ENCODE data around the gene GCGR. TPM values are rescaled to one million over a fixed set of nuclear protein-coding genes. Genes with fewer than 3 reads are reported as not detected.

The GCGR gene
- total RNA-seq, 5 donors from 2014 or later (not counting 1 experiment from before 2014, with no cell fraction given) = 0.13 TPM; not detected in 4

GRCh38 chr17:81858170-81858966, 54.4 kb downstream of the GCGR start:
- Mint-ChIP-seq H3K4me3 (peak overlapping the region; percentile 84 to 88 (median 85)), H3K4me1 (peaks cover 26 to 49% (median 40%) of the 10 kb centered on the region in 3 donors), H3K27ac (no peak overlapping the region), H3K27me3 (no peaks in the 10 kb centered on the region), H3K36me3 (peaks cover 20% of the 10 kb centered on the region), H3K9me3 (no peaks in the 10 kb centered on the region)
- ATAC-seq (replicated peaks in 1 of 4) (no peak), DNase-seq (no peak)
- CTCF ChIA-PET = no interaction called here
- H3K36me3 ChIP-seq (ENCODE audit: control insufficient read depth in 2 of 2, extremely low read depth in 1 of 2, insufficient read depth in 1 of 2, low read length in 1 of 2) = peaks cover 15 to 45% of the 10 kb centered on the region in 2 donors
- no peaks in the 10 kb centered on the region for H3K9me3 ChIP-seq
- 88% methylated on average over 27 of the region's 30 CpGs for WGBS (ENCODE audit: insufficient coverage)
- no peak overlapping the region for H3K27ac ChIP-seq (ENCODE audit: low read length)
- H3K4me1 ChIP-seq (ENCODE audit: control insufficient read depth in 1 of 2, extremely low read depth in 1 of 2, insufficient read depth in 2 of 2, low read length in 2 of 2) = peaks cover 10 to 47% of the 10 kb centered on the region in 2 experiments
- POLR2A ChIA-PET = interaction anchor here in 1 of 2 donors (0.7 kb wide), 1 partner anchor 290 kb away, joined by 14 read pairs; no protein-coding TSS in a partner anchor
- H3K4me3 ChIP-seq (ENCODE audit: control insufficient read depth in 1 of 2, extremely low read depth in 1 of 2, low read length in 1 of 2) = no peak overlapping the region
- no peaks in the 10 kb centered on the region for H3K27me3 ChIP-seq (replicated peaks in 1 of 2; ENCODE audit: control insufficient read depth in 2 of 2, extremely low read depth in 1 of 2, insufficient read depth in 2 of 2, low read length in 1 of 2)

DNA sequence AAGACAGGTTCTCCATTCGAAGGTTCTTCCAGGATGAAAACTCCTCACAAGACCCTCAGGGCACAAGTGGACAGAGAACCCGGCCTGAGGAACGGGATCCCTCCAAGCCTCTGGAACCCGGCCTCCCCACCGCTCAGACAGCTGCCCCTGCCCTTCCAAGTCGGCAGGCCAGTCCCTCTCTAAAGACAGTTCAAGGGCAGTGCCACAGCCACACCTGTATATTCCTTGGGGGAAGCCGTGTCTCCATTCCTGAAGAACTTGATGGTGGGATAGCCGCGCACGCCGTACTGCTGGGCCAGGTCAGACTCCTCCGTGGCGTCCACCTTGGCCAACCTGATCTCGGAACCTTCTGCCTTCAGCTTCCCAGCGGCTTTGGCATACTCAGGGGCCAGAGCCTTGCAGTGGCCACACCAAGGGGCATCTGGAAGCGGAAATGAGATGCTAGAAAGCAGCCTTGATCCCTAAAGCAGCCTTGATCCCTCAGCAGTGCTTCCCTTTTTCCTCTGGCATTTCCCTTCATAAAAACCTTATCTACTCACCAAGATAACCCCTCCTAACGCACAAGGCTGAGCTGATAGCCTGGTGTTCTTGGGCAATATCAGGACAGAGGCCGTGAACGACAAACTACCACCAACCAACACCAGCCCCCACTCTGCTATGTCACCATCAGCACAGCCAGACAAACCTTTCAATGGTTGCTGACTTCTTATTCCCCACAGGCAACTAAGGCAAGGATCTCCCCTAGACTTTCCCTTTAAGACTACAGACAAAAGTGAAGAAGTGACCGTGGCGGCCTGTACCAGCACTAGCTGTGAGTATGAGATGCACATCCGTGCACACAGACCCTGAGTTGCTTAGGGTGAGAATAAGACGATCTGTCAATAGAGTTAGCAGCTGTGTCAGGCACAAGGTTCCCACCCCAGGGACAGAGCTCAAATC, 55.3 kb downstream of the GCGR start:
- H3K4me3 Mint-ChIP-seq = peak overlapping the region; percentile 84 to 88 (median 85)
- Histone ChIP-seq H3K36me3 (ENCODE audit: control insufficient read depth in 2 of 2, extremely low read depth in 1 of 2, insufficient read depth in 1 of 2, low read length in 1 of 2) (peaks cover 11 to 43% of the 10 kb centered on the region in 2 donors), H3K9me3 (no peaks in the 10 kb centered on the region), H3K4me3 (ENCODE audit: control insufficient read depth in 1 of 2, extremely low read depth in 1 of 2, low read length in 1 of 2) (peak overlapping the region; percentile 51 to 66), H3K4me1 (ENCODE audit: control insufficient read depth in 1 of 2, extremely low read depth in 1 of 2, insufficient read depth in 2 of 2, low read length in 2 of 2) (peaks cover 10 to 52% of the 10 kb centered on the region in 2 experiments), H3K27me3 (replicated peaks in 1 of 2; ENCODE audit: control insufficient read depth in 2 of 2, extremely low read depth in 1 of 2, insufficient read depth in 2 of 2, low read length in 1 of 2) (no peaks in the 10 kb centered on the region), H3K27ac (ENCODE audit: low read length) (peak overlapping the region; percentile 6)
- no peak for DNase-seq
- peaks cover 18% of the 10 kb centered on the region for H3K36me3 Mint-ChIP-seq
- ChIA-PET CTCF (no interaction called here), POLR2A (interaction anchor here (0.5 kb wide), 2 partner anchors 14 to 26 kb away, joined by 3 to 8 read pairs; partner anchors contain the start of gene MCRIP1 (in 1 of the 2))
- H3K4me1 Mint-ChIP-seq = peaks cover 30 to 53% (median 46%) of the 10 kb centered on the region in 3 donors
- no peaks in the 10 kb centered on the region for H3K27me3 Mint-ChIP-seq
- no peak for ATAC-seq (replicated peaks in 1 of 4)
- 80% methylated on average over 18 of the region's 23 CpGs for WGBS (ENCODE audit: insufficient coverage)
- no peaks in the 10 kb centered on the region for H3K9me3 Mint-ChIP-seq
- peak overlapping the region; percentile 82 to 83 for H3K27ac Mint-ChIP-seq

DNA sequence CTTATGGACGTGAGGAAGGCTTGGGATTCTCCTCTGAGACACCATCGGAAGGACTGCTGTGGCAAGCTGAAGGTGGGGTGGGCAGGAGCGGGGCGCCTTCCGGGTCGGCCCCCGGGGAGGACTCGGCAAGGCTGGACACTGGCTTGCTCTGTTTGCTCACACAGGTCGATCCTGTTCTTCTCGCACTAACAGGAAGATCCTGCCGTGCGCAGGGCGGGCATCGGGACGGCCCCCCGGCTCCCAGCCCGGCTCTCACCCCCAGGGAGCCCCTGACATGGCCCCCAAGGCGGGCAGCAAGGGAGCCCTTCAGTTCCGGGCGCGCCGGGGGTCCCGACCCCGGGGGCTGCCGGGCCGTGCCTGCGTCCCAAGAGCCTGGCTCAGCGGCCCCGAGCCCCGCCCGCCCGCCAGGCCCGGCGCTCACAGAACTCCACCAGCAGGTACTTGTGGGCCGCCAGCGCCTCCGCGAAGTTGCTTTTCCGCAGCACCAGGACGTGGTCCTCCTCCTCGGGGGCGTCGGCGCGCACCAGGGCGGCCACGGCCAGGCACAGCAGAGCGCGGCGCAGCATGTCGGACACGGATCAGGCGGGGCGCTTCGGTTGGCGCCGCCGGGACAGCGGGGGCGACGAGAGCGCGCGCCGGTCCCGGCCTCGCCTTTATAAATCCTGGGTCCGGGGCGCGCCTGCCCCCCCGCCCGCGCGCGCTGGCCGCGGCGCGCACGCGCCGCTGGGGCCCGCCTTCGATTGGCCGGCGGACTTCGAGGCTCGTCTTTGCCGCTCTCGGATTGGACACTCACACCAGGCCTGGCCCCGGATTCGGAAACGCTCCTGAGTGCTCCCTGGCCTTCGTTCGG, 56.2 kb downstream of the GCGR start, which contains the start of gene P4HB:
Gene P4HB, minus strand, starts transcription at position 630 of the 850 bp plus-strand sequence. Its CDS starts 64 bp downstream, at position 566.
- Histone ChIP-seq H3K36me3 (ENCODE audit: control insufficient read depth in 2 of 2, extremely low read depth in 1 of 2, insufficient read depth in 1 of 2, low read length in 1 of 2) (peaks cover 16 to 34% of the 10 kb centered on the region in 2 donors), H3K27me3 (replicated peaks in 1 of 2; ENCODE audit: control insufficient read depth in 2 of 2, extremely low read depth in 1 of 2, insufficient read depth in 2 of 2, low read length in 1 of 2) (no peaks in the 10 kb centered on the region), H3K9me3 (no peaks in the 10 kb centered on the region), H3K4me1 (ENCODE audit: control insufficient read depth in 1 of 2, extremely low read depth in 1 of 2, insufficient read depth in 2 of 2, low read length in 2 of 2) (peaks cover 10 to 52% of the 10 kb centered on the region in 2 experiments), H3K27ac (ENCODE audit: low read length) (peak within 1 kb of the TSS; percentile 92), H3K4me3 (ENCODE audit: control insufficient read depth in 1 of 2, extremely low read depth in 1 of 2, low read length in 1 of 2) (peak within 1 kb of the TSS; percentile 67 to 71)
- DNase-seq (peak in 1 of 35 experiments; percentile 11), ATAC-seq (replicated peaks in 1 of 4) (peak in 3 of 4 experiments; percentile 27 to 29 (median 27))
- CTCF ChIA-PET = no interaction called here
- POLR2A ChIA-PET = interaction anchor here in 1 of 2 donors (0.5 kb wide), 1 partner anchor 13 kb away, joined by 8 read pairs; no protein-coding TSS in a partner anchor
- Mint-ChIP-seq H3K4me3 (peak within 1 kb of the TSS; percentile 84 to 88 (median 85)), H3K4me1 (peaks cover 30 to 53% (median 46%) of the 10 kb centered on the region in 3 donors), H3K27ac (peak within 1 kb of the TSS; percentile 90 to 91), H3K36me3 (peaks cover 18% of the 10 kb centered on the region), H3K9me3 (no peaks in the 10 kb centered on the region), H3K27me3 (no peaks in the 10 kb centered on the region)
- WGBS (ENCODE audit: insufficient coverage) = under 1% methylated on average over 93 of the region's 95 CpGs

DNA sequence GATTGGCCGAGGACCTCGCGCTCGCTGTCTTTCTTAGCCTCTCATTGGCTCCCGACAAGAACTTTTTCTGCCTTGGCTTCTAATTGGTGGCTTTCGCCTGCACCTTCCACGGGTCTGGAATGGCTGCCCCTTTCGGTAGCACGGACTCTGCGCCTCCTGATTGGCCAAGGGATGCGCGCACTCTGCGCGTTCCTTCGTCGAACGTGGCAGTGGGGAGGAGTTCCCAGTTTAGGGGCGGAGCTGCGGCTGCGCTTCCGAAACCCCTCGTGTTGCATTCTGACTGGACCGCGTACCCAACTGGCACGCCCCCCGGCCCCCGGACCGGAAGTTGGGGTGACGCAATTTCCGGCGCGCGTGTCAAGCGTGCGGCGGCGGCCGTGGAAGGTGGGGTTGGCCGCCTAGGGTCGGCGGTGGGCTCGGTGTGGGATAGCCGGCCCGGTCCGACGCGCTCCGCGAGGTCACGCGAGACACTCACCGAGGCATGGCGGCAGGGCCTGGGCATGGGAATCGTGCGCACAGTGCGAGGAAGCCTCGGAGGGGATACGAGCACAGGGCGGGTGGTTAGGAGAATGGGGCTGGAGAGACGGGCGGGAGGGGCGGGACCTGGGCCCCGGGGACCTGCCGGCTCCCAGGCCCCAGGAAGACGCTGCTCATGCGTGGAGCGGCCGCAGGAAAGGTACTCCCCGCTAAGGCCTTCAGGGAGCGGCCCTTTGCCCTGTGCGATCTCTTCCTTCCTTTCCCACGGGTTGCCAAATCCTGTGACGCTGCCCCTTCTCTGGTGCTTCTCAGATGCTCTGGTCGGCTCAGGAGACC, 57.0 kb downstream of the GCGR start:
- no peaks in the 10 kb centered on the region for H3K27me3 ChIP-seq (replicated peaks in 1 of 2; ENCODE audit: control insufficient read depth in 2 of 2, extremely low read depth in 1 of 2, insufficient read depth in 2 of 2, low read length in 1 of 2)
- peaks cover 30 to 56% (median 46%) of the 10 kb centered on the region in 3 donors for H3K4me1 Mint-ChIP-seq
- no peaks in the 10 kb centered on the region for H3K27me3 Mint-ChIP-seq
- H3K27ac Mint-ChIP-seq = peak overlapping the region; percentile 90 to 91
- no peaks in the 10 kb centered on the region for H3K9me3 Mint-ChIP-seq
- POLR2A ChIA-PET = no interaction called here
- peaks cover 13% of the 10 kb centered on the region for H3K36me3 Mint-ChIP-seq
- H3K4me3 ChIP-seq (ENCODE audit: control insufficient read depth in 1 of 2, extremely low read depth in 1 of 2, low read length in 1 of 2) = peak overlapping the region; percentile 67 to 71
- H3K27ac ChIP-seq (ENCODE audit: low read length) = peak overlapping the region; percentile 92
- DNase-seq = peak; percentile 98 to 100 (median 99)
- peaks cover 10 to 50% of the 10 kb centered on the region in 2 experiments for H3K4me1 ChIP-seq (ENCODE audit: control insufficient read depth in 1 of 2, extremely low read depth in 1 of 2, insufficient read depth in 2 of 2, low read length in 2 of 2)
- H3K9me3 ChIP-seq = no peaks in the 10 kb centered on the region
- ATAC-seq (replicated peaks in 1 of 4) = peak; percentile 84 to 90 (median 86)
- H3K36me3 ChIP-seq (ENCODE audit: control insufficient read depth in 2 of 2, extremely low read depth in 1 of 2, insufficient read depth in 1 of 2, low read length in 1 of 2) = peaks cover 12 to 28% of the 10 kb centered on the region in 2 donors
- CTCF ChIA-PET = interaction anchor here (0.7 kb wide), 2 partner anchors 58 to 190 kb away, joined by 3 to 5 read pairs; no protein-coding TSS in a partner anchor
- peak overlapping the region; percentile 84 to 88 (median 85) for H3K4me3 Mint-ChIP-seq
- under 1% methylated on average over 74 of the region's 74 CpGs for WGBS (ENCODE audit: insufficient coverage)

- Histone ChIP-seq H3K4me1 (ENCODE audit: control insufficient read depth in 1 of 2, extremely low read depth in 1 of 2, insufficient read depth in 2 of 2, low read length in 2 of 2) (peaks cover 12 to 62% of the 10 kb centered on the region in 2 experiments), H3K27ac (ENCODE audit: low read length) (peak overlapping the region; percentile 4), H3K4me3 (ENCODE audit: control insufficient read depth in 1 of 2, extremely low read depth in 1 of 2, low read length in 1 of 2) (no peak overlapping the region), H3K9me3 (no peaks in the 10 kb centered on the region), H3K36me3 (ENCODE audit: control insufficient read depth in 2 of 2, extremely low read depth in 1 of 2, insufficient read depth in 1 of 2, low read length in 1 of 2) (peaks cover 10 to 29% of the 10 kb centered on the region in 2 donors), H3K27me3 (replicated peaks in 1 of 2; ENCODE audit: control insufficient read depth in 2 of 2, extremely low read depth in 1 of 2, insufficient read depth in 2 of 2, low read length in 1 of 2) (no peaks in the 10 kb centered on the region)
- WGBS (ENCODE audit: insufficient coverage) = 57% methylated on average over 2 of the region's 6 CpGs
- Mint-ChIP-seq H3K4me1 (peaks cover 36 to 59% (median 49%) of the 10 kb centered on the region in 3 donors), H3K36me3 (peaks cover 6% of the 10 kb centered on the region), H3K27me3 (no peaks in the 10 kb centered on the region), H3K9me3 (no peaks in the 10 kb centered on the region), H3K4me3 (peak overlapping the region; percentile 44 to 66 (median 59)), H3K27ac (peak overlapping the region; percentile 76 to 82)
- CTCF ChIA-PET = no interaction called here
- ATAC-seq (replicated peaks in 1 of 4) (no peak), DNase-seq (no peak)
- POLR2A ChIA-PET = interaction anchor here in 1 of 2 donors (0.6 kb wide), 1 partner anchor 180 kb away, joined by 3 read pairs; the partner anchor contains the start of gene ARL16
These were observed 59.2 kb downstream of the GCGR start for GRCh38 chr17:81863123-81863675.
